Measurements from ENCODE around the gene MAP2K5.

MAP2K5 gene

DNA sequence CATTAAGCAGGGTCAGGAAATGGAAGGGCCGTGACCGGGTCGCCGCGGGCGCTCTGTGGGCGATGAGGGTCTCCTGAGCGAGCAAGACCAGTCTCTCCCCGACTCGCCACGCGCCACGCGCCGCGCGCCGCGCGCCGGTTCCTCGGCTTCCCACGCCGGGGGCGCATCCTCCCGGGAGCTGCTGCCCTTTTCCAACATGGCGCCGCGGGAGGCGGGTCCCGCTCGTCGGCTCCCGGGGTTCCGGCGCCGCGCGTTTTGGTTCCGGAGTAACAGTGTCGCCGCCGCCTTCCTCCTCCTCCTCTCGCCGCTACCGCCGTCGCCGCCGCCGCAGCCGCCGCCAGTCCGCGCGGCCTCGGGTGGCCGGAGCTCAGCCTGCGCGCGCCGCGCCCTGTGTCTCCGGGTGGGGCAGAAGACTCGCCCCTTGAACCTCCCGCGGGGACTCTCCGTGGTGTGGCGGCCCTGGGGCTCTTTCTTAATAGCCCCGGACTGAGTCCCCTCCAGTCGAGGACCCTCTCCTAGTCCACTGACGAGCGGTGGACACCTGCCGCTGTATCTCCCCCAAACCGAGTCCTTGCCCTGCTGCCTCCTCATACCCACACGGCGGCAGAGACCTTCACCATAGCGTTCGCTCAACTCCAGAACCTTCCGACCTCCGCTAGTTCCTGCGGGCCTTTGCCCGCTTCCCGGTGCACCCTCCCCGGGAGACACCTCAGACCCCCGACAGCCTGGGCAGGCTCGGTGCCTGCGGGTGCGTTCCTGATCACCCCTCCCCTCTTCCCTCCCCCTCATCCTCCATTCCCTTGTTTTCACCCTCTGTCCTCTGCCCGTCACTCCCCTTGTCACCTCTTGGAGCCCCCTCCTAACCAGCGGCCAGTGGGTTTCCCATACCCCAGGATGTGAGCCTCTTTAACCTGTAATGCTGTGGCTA lies at the start of gene MAP2K5:
Gene MAP2K5, plus strand, starts transcription at position 284 of the 928 bp plus-strand sequence. Its CDS starts 633 bp downstream, at position 917.
- DNase-seq (ENCODE audit: low read depth) = peak; percentile 73

DNA sequence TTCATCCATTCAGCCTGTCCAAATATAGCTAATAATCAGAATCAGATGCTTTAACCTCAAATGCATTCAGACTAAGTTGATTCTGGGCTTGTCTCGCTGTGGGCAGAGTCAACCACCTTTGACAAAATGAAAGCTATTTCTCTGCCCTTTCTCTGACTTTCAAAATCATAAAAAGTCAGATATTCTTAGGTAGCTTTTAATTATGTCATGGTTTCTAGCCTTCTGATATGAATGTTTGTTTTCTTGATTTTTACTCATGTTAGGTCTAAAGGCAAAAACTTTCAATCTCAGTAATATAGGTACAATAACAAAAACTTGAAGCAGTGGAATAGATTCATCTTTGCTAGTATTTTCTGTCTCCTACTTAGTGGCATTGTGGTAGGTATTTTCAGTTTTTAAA lies 46.9 kb upstream of the MAP2K5 start:
- no peak for DNase-seq (ENCODE audit: low read depth)

DNA sequence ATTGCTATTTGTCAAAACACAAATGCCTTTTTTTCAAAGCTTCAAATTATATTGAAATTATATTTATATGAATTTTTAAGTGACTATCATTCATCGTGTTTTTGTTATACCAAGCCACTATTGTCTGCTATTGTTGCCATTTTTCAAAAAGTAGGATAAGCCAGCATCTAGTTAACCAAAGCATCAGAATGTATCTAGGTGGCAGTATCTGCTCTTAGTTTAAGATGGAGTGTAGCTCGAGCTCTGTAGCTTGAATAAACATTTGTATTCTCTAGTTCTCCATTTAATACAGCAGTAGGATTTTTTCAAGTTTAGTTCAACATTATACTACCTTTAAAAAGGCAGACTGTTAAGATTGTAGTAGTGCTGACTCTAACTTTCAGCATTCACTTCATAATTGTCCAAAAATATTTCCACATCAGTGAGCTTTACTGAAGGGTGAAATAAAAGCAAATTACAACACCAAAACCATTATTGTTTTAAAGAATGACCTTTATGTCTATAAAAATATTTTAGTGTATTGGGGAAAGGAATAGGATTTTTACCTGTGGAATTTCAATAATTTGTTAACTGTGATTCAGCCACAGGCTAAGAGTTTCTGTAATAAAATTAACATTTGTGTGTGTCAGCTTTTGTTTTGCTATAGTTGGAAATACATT lies 41.2 kb upstream of the MAP2K5 start:
- no peak for DNase-seq (ENCODE audit: low read depth)

DNA sequence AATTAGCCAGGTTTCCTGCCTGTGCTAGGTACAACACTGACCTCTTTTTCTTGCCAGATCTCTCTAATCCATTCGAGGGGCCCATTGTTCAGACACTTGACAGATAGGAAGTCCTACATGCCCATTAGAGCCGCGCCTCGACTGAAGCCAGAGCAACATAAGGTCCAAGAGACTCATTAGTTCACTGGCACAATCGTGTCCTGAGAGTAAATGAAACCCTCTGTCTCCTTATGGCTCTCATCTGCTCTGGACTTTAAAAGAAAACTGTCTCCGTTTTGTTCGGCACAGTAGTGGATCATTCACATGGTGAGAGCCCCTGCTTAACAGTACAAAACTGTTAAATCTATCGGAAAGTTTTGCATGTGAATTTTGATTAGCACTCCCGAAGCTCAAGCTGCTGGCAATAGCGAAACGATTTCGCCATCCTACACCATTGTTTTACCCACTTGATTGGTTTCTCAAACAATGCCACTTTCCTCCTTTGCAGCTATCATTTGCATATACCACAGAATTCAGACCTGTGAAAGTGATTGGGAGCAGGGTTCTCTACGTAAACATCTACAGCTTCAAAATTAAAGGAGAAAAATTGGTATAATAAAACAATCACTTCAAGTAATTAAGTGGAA lies 40.6 kb upstream of the MAP2K5 start:
- DNase-seq (ENCODE audit: low read depth) = no peak

DNA sequence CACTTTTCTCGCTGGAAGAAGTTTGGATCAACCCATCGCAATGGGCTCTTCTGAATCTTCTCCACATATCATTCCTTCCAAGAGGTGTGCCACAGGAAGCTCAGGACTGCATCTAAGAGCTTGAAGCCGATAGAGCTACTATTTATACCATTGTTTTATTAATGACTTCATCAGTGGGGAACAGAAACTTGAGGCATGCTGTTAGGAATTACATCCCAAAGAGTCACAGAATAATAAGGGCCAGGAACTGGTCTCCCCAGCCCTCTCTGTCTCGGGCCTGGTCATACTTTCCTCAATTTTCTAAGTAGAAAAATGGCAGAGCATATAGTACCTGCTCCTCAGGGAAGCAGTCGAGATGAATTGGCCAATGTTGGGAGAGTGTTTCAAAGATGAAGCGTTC lies 38.4 kb upstream of the MAP2K5 start:
- no peak for DNase-seq (ENCODE audit: low read depth)

DNA sequence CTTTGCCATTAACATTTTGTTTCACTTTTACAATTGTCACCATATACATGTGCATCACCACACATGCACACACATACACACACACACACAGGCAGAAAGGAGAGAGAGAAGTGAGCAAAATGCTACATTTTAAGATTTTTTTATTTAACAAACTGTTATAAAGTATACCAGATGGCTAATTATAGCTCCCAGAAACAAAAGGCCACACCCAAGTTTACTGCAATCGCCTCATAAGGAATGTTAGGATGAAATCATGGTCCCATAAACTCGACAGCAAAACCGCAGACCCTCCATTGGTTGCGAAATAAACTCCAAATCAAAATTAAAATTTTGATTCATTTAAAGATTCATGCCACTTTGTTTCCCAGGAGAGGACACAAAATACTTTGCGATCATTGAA lies 37.7 kb upstream of the MAP2K5 start:
- DNase-seq (ENCODE audit: low read depth) = no peak

DNA sequence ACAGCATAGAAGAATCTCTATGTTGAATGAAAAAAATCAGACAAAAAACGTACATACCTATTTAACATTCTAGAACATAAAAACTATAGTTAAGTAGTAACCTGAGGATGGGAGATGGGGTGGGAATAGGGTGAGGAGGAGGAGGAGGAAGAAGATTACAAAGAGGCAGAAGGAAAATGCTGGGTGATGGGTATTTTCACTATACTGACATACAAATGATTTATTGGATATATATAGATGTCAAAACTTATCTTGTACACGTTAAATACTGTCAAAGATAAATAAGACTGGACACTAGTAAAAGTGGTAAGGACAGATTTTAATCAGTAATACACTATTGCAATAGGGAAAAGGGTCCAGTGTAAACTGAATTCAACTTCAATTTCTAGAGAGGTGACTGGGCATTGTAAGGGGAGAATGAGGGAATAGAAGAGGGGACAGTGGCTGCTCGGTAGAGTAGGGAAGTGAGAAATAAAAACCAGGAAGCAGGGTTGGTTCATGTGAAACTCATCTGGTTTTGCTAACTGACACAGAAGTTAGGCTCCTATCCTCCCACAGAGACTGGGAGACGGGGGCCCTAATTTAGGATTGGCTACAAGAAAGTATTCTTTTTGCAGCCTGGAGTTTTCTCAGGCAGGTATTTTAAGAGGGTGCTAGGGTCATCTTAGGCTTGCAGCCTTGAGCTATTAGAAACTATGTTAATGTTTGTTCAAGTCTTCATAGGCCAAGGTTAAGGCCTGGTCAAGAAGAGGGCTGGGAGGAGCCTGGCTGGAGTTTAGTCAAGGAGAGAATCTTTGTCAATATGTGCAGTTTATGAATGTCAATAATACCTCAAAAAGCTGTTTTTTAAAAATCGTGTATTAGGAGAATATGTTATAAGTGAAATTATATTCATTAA lies 36.6 kb upstream of the MAP2K5 start:
- DNase-seq (ENCODE audit: low read depth) = no peak

DNA sequence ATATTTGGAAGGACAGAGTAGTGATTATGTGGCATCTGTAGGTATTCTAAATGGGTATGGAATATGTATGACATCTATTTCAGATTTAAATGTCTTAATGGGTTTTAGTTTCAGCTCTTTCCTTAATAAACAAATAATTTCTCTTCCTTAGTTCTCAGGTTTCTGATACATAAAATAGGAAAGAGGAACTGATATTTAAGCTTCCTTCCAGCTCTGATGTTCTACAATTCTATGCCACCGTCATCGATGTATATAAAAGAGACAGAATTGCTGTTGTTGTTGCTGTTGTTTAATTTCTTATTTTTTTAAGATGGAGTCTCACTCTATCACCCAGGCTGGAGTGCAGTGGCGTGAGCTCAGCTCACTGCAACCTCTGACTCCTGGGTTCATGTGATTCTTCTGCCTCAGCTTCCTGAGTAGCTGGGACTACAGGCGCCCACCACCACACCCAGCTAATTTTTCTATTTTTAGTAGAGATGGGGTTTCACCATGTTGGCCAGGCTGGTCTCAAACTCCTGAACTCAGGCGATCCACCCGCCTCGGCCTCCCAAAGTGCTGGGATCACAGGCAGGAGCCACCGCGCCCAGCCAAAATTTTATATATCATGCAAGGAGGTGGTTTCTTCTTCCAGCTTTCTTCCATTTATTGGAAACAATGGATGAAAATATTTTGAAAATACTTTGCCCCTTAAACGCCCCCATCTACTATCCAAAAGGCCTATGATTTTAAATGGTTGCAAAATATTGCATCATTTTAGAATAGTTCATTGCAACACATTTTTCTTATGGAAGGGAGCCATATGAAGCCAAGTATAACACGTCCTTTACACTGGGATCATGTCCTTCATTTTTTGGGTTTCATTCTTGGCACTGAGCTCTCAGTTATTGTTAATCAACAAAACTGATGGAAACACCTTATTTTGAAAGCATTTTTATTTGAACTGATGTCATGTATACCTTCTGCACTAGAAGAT lies 35.4 kb upstream of the MAP2K5 start:
- no peak for DNase-seq (ENCODE audit: low read depth)

DNA sequence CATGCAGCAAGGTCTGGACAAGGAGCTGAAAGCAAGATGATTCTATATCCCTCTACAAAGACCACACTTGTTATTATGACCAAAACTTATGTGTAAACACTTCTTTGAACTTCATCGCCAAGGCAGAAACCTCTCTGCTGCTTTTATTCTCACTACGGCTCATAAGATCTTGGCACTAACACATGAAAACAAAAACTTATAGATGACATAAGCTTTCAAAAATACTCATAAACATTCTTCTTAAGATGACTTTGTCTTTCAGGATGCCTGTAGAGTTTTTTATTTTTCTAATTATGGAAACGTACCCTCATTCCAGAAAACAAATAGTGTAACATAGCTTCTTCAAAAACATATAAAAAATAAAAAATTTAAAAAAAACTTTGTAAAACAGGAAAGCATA lies 34.1 kb upstream of the MAP2K5 start:
- DNase-seq (ENCODE audit: low read depth) = no peak

DNA sequence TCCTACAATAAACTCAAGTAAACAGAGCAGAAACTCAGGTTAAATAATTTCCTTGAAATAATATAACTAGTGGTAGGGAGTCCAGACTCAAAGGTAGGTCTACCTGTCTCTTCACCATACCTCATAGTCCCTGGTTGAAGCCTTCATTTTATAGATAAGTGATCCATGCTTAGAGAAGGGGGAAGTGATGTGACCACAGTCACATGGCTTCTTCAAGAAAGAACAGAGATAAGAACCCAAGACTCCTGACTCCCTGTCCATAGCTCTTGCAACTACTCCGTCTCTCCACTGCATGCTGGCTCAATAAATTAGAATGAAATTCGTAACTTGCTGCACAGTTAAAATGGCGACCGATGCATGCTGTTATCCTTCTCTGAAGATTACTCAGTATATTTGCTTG lies 32.6 kb upstream of the MAP2K5 start:
- no peak for DNase-seq (ENCODE audit: low read depth)

DNA sequence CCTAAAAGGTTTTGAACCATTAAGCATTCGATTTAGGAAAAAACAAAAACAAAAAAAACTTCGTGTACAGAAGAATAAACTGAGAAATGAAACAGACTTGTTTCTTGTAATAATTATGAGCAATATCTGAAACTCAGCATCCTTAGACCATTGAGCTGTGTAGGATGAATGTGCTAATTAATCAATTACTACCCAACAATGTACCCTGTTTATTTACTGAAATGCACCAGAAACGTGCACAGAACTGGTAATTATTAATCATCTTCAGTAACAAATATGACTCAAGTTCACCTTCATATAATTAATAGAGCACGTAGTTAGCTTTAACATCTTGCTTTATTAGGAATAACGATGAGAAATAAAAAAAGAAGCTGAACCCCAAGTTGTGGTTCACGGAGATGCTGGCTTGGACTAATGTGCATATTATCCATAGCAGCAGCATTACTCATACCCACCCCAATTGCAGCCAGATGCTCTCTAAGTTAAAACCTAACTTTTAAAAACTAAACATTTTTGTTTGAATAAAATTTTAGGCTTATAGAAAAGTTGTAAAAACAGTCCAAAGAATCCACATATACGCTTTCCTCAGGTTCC lies 31.8 kb upstream of the MAP2K5 start:
- no peak for DNase-seq (ENCODE audit: low read depth)

DNA sequence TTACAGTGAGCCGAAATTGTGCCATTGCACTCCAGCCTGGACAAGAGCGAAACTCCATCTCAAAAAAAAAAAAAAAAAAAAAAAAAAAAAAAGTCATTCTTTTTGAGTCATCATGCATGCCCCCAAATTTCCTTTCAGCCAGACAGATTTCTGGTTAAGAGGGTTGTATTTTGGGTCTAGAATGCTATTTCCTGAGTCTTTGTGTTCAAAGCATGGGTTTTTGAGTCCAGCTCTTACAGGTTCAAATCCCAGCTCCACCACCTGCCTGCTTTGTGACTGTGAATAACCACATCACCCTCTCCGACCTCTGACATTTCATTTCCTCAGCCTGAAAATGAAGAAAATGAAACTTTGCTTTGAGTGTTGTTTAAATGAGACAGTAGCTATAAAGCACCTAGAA lies 30.9 kb upstream of the MAP2K5 start:
- no peak for DNase-seq (ENCODE audit: low read depth)

DNA sequence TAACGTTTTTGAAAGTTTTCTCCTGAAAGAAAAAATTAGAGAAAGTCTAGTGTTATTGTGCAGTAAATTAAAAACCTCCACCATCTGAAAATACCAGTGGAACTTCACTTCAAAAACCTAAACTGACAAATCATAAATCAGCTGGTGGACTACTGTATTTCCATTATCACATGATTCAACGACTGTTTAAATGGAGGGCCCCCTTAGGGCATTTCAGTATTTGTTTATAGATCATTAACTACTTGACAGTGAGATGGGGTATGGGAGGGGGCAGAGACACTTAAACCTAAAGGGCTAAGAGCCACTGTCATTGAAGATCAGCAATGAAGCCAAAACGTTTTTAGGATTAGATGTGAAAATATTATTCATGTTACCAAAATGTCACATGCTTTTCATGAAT lies 30.4 kb upstream of the MAP2K5 start:
- no peak for DNase-seq (ENCODE audit: low read depth)

DNA sequence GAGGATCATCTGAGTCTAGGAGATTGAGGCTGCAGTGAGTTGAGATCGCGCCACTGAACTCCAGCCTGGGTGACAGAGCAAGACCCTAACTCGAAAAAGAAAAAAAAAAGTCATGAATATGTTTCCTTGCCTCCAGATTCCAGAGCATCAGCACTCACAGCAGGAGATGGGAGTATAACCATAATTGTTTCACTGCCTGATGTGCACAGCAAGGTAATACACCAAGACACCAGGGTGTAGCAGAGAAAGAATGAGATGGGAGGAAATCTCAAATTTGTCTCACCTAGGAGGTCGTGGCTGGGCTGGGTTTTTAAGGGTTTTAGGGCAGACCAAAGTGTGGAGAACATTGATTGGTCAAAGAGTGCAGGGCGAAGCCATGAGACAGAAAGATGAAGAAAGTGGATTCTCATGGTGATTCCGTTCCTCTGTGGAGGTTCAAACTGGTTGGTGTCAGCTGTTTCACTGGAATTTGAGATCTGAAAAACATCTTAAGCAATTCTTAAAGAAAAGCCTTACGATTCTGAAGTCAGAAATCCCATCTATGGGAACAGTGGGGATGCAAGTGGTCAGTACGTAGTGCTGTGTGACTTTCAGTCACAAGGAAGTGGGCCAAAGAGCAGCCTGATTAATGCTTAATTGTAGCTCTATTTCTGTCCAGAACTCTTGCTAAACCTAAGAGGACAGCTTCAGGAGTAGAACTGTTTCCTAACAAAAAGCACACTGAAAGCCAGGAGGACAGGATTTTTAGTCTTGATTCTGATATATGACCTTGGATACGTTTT lies 29.4 kb upstream of the MAP2K5 start:
- no peak for DNase-seq (ENCODE audit: low read depth)

DNA sequence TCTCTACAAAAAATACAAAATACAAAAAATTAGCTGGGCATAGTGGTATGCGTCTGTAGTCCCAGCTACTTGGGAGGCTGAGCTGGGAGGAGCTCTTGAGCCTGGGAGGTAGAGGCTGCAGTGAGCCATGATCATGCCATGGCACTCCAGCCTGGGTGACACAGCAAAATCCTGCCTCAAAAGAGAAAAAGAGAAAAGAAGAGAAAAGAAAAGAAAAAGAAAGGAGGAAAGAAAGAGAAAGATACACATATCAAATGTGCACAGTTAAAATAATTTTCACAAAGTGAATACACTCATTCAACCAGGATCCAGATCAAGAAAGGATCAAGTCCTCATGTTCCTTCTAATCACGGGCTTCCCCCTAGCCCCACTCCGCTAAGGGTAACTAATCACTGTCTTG lies 27.4 kb upstream of the MAP2K5 start:
- no peak for DNase-seq (ENCODE audit: low read depth)

DNA sequence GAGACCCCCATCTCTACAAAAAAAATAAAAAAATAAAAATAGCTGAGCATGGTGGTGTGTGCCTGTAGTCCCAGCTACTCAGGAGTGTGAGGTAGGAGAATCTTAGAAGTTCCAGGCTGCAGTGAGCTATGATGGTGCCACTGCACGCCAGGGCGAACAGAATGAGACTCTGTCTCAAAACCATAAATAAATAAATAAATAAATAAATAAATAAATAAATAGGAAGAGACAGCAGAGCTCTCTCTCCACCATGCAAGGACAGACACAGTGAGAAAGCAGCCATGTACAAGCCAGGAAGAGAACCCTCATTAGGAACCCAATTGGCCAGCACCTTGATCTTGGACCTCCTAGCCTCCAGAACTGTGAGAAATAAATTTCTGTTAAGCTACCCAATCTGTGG lies 26.9 kb upstream of the MAP2K5 start:
- no peak for DNase-seq (ENCODE audit: low read depth)

DNA sequence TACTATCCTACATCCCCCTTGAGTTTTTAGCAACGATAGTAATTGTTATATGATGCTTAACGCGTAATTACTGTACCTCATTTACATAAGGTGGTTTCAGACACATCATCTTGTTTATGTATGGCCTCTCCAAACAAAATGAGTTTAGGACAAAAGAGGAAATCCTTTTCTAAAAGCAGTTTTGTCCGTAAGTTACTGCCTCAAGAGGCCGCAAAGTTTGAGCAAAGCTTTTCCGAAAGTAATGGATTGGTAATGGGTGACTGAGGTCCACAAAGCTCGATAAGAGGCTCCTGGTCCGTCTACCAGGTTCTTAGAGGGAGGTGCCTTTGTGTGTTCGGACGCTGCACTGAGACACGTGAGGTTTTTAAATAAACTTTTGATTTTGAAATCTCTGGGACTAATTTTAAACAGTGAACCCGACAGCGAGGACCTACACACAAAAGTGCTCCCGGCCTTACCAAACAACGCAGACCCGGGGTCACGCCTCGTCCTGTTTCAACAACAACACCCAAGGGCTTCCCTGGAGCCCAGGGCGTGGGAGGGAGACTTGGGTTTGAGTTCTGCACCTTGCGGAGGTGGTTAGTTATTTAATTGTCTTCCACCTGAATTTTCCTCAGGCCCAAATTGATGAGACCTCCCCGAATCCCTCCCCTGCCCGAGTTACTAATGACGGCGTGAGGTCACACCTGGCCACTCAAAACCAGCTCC lies 22.0 kb upstream of the MAP2K5 start:
- no peak for DNase-seq (ENCODE audit: low read depth)

DNA sequence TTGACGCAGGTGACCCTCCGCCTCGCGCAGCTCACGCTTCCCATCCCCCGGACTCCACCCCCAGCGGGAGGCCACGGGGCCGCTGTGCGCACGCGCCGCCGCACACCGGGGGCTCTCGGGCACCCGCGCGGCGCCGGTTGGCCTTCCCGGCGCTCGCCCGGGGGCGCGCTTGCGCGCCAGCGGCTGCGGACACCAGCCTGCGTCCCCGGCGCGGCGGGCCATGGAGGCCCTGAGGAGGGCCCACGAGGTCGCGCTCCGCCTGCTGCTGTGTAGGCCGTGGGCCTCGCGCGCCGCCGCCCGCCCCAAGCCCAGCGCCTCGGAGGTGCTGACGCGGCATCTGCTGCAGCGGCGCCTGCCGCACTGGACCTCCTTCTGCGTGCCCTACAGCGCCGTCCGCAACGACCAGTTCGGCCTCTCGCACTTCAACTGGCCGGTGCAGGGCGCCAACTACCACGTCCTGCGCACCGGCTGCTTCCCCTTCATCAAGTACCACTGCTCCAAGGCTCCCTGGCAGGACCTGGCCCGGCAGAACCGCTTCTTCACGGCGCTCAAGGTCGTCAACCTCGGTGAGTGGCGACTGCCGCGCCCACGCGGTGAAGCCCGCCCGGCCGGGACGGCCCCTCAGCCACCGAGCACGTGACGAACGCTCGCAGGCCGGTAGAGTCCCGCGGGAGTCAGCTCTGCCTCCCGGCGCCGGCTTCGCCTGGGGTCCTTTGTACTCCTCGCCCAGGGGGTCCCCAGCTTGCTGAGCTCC lies 21.3 kb upstream of the MAP2K5 start, which contains the start of gene C15orf61:
Gene C15orf61, plus strand, starts transcription at position 103 of the 754 bp plus-strand sequence. Its CDS starts 118 bp downstream, at position 221.
- peak; percentile 80 for DNase-seq (ENCODE audit: low read depth)
